HEK293 (cell line): ENCODE data around the gene MICU1.
A peak's percentile ranks its signal among the peaks of the same experiment; 100 is the strongest.

Source experiments
- CTCF ChIA-PET: fragments of 350-600 bp; formaldehyde crosslinking; extraction: SDS; loops from one replicate; lab custom pipeline; 2021; ENCODE audit warnings: antibody characterized with exemption; lab: Yijun Ruan, JAX
- POLR2A ChIA-PET: fragments of 300-600 bp; formaldehyde crosslinking; extraction: SDS; loops from one replicate; lab custom pipeline; 2020; ENCODE audit warnings: antibody characterized with exemption, inconsistent platforms; lab: Yijun Ruan, JAX
- H3K27ac ChIP-seq: fragments of 200-500 bp; sonication (Bioruptor generic); 2 replicates; pipeline ENCODE4 v1.5.1; 2014; ENCODE audit warnings: low read depth, low read length, control low read depth, inconsistent platforms; ENCODE audit errors: extremely low read depth
- H3K36me3 ChIP-seq, 2 experiments: fragments of 200-500 bp in 1 of 2; sonication (Bioruptor generic) in 1 of 2; 1 replicate in 1 of 2; 2 replicates in 1 of 2; pipeline ENCODE4 v1.5.1; 2014 to 2017; ENCODE audit warnings: inconsistent platforms in 2 of 2, low read length in 2 of 2; ENCODE audit not compliant: control insufficient read depth in 2 of 2, insufficient read depth in 1 of 2
- H3K4me1 ChIP-seq: fragments of 200-500 bp; sonication (Bioruptor generic); 2 replicates; pipeline ENCODE4 v1.5.1; 2014; ENCODE audit warnings: mild to moderate bottlenecking, low read length, inconsistent platforms; ENCODE audit not compliant: control insufficient read depth, insufficient read depth
- H3K4me3 ChIP-seq: 2 replicates; pipeline ENCODE4 v1.5.1; 2011; ENCODE audit warnings: low read depth, mild to moderate bottlenecking, control low read depth, low read length, moderate library complexity
- H3K9me3 ChIP-seq: fragments of 200-500 bp; sonication (Bioruptor generic); 2 replicates; pipeline ENCODE4 v1.5.1; 2014; ENCODE audit warnings: low read depth, low read length, inconsistent platforms; ENCODE audit not compliant: control insufficient read depth, insufficient read depth
- GLI2 ChIP-seq: fragments of 450-650 bp; formaldehyde crosslinking; IDR thresholded peaks from 2 replicates; pipeline ENCODE4; 2017; ENCODE audit warnings: missing biosample characterization, missing genetic modification characterization, low read depth, borderline replicate concordance
- GLIS1 ChIP-seq: fragments of 450-650 bp; formaldehyde crosslinking; IDR thresholded peaks from 2 replicates; pipeline ENCODE4 v1.5.1; 2016; ENCODE audit warnings: missing biosample characterization, missing genetic modification characterization
- HOXC10 ChIP-seq: sonication (generic); formaldehyde crosslinking; IDR thresholded peaks from 2 replicates; pipeline ENCODE4 v1.8.1; 2023; ENCODE audit warnings: mild to moderate bottlenecking, missing genetic modification reagents
- KLF7 ChIP-seq: fragments of 450-650 bp; formaldehyde crosslinking; IDR thresholded peaks from 2 replicates; pipeline ENCODE4 v1.5.1; 2016; ENCODE audit warnings: missing biosample characterization, missing genetic modification characterization, borderline replicate concordance
- MEIS1 ChIP-seq: sonication (generic); formaldehyde crosslinking; IDR thresholded peaks from 2 replicates; pipeline ENCODE4 v1.8.1; 2022; ENCODE audit warnings: missing genetic modification reagents, mild to moderate bottlenecking, borderline replicate concordance
- OSR2 ChIP-seq: fragments of 450-650 bp; formaldehyde crosslinking; IDR thresholded peaks from 2 replicates; pipeline ENCODE4 v1.5.1; 2016; ENCODE audit warnings: missing biosample characterization, missing genetic modification characterization
- SCRT2 ChIP-seq: fragments of 450-650 bp; formaldehyde crosslinking; IDR thresholded peaks from 2 replicates; pipeline ENCODE4 v1.5.1; 2016; ENCODE audit warnings: missing biosample characterization, missing genetic modification characterization
- ZEB2 ChIP-seq: fragments of 450-650 bp; formaldehyde crosslinking; IDR thresholded peaks from 2 replicates; pipeline ENCODE4 v1.5.1; 2016; ENCODE audit warnings: missing biosample characterization, missing genetic modification characterization
- ZFP3 ChIP-seq: fragments of 450-650 bp; formaldehyde crosslinking; IDR thresholded peaks from 2 replicates; pipeline ENCODE4 v1.5.1; 2016; ENCODE audit warnings: low read depth, missing biosample characterization, missing genetic modification characterization
- ZFP69B ChIP-seq: fragments of 450-650 bp; formaldehyde crosslinking; IDR thresholded peaks from 2 replicates; pipeline ENCODE4 v1.5.1; 2016; ENCODE audit warnings: missing biosample characterization, missing genetic modification characterization
- ZNF121 ChIP-seq: fragments of 450-650 bp; formaldehyde crosslinking; IDR thresholded peaks from 2 replicates; pipeline ENCODE4 v1.5.1; 2016; ENCODE audit warnings: missing biosample characterization, missing genetic modification characterization
- ZNF140 ChIP-seq: fragments of 450-650 bp; formaldehyde crosslinking; IDR thresholded peaks from 2 replicates; pipeline ENCODE4 v1.5.1; 2016; ENCODE audit warnings: missing biosample characterization, missing genetic modification characterization
- ZNF23 ChIP-seq: fragments of 450-650 bp; formaldehyde crosslinking; IDR thresholded peaks from 2 replicates; pipeline ENCODE4 v1.5.1; 2016; ENCODE audit warnings: missing biosample characterization, missing genetic modification characterization, borderline replicate concordance
- ZNF311 ChIP-seq: fragments of 450-650 bp; formaldehyde crosslinking; IDR thresholded peaks from 2 replicates; pipeline ENCODE4 v1.5.1; 2017; ENCODE audit warnings: missing biosample characterization, missing genetic modification characterization, borderline replicate concordance
- ZNF335 ChIP-seq: fragments of 450-650 bp; formaldehyde crosslinking; conservative IDR thresholded peaks from 2 replicates; pipeline ENCODE4 v1.5.1; 2016; ENCODE audit warnings: missing biosample characterization, missing genetic modification characterization
- ZNF416 ChIP-seq: fragments of 450-650 bp; formaldehyde crosslinking; IDR thresholded peaks from 2 replicates; pipeline ENCODE4 v1.5.1; 2016; ENCODE audit warnings: missing biosample characterization, missing genetic modification characterization
- ZNF544 ChIP-seq: fragments of 450-650 bp; formaldehyde crosslinking; IDR thresholded peaks from 2 replicates; pipeline ENCODE4 v1.5.0; 2017; ENCODE audit warnings: missing biosample characterization, missing genetic modification characterization
- ZNF596 ChIP-seq: fragments of 450-650 bp; IDR thresholded peaks from 2 replicates; pipeline ENCODE4 v1.5.0; 2018; ENCODE audit warnings: missing biosample characterization, mild to moderate bottlenecking, missing genetic modification characterization, moderate library complexity
- ZNF747 ChIP-seq: fragments of 450-650 bp; formaldehyde crosslinking; IDR thresholded peaks from 2 replicates; pipeline ENCODE4 v1.5.1; 2016; ENCODE audit warnings: missing biosample characterization, missing genetic modification characterization
- ZNF76 ChIP-seq: fragments of 450-650 bp; formaldehyde crosslinking; IDR thresholded peaks from 2 replicates; pipeline ENCODE4; 2016; ENCODE audit warnings: low read depth, missing biosample characterization, missing genetic modification characterization, borderline replicate concordance
- TF ChIP-seq, protein P1 (sequence below): fragments of 450-650 bp; formaldehyde crosslinking; IDR thresholded peaks from 2 replicates; pipeline ENCODE4 v1.5.1; 2017; ENCODE audit warnings: missing biosample characterization, missing genetic modification characterization
- TF ChIP-seq, protein P2 (sequence below): fragments of 450-650 bp; formaldehyde crosslinking; IDR thresholded peaks from 2 replicates; pipeline ENCODE4 v1.5.1; 2016; ENCODE audit warnings: missing biosample characterization, missing genetic modification characterization
- TF ChIP-seq, protein P3 (sequence below): fragments of 450-650 bp; formaldehyde crosslinking; IDR thresholded peaks from 2 replicates; pipeline ENCODE4 v1.5.1; 2016; ENCODE audit warnings: missing biosample characterization, missing genetic modification characterization
- TF ChIP-seq, protein P4 (sequence below): fragments of 450-650 bp; formaldehyde crosslinking; conservative IDR thresholded peaks from 2 replicates; pipeline ENCODE4 v1.5.1; 2016; ENCODE audit warnings: low read depth, missing biosample characterization, missing genetic modification characterization
- TF ChIP-seq, protein P5 (sequence below): fragments of 450-650 bp; formaldehyde crosslinking; IDR thresholded peaks from 2 replicates; pipeline ENCODE4 v1.5.1; 2017; ENCODE audit warnings: missing biosample characterization, mild to moderate bottlenecking, missing genetic modification characterization, moderate library complexity

MICU1 gene

DNA sequence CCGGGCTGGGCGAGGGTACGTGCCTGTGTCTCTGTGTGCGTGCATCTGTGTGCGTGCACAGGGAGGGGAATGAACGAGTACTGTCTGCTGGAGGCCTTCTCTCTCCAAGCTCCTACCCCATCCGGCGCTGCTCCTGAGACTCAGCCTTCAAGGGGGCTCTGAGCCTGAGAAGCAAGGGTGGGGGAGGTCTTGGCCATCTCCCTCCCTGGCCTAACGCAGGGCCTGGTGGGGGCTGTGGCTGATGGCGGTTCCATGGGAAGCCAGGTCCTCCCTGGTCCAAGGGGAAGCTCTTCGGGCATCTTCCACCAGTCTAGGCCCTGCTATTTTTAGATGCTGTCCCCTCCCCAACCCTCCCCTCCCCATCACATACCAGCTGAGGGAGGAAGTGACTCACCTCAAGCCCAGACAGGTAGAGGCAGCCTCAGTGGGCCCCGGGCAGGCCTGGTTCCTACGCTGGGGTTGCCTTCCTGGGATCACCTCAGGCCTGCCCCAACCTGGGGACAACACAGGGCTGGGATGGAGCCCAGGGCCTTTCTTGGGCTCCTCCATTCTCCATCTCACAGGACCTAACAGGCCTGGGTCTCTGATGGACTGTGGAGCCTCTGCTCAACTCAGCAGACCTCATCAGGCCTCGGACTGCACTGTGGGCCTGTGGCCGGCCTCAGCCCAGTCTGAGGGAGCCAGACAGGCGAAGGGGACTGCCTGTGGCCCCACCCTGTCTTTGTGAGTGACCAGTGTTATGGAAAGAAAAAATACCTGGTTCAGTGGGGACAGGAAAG lies 303.4 kb downstream of the MICU1 start (continued):
- TF ChIP-seq MEIS1 (CRISPR knock-in tag): no peak
- TF ChIP-seq, protein P1, sequence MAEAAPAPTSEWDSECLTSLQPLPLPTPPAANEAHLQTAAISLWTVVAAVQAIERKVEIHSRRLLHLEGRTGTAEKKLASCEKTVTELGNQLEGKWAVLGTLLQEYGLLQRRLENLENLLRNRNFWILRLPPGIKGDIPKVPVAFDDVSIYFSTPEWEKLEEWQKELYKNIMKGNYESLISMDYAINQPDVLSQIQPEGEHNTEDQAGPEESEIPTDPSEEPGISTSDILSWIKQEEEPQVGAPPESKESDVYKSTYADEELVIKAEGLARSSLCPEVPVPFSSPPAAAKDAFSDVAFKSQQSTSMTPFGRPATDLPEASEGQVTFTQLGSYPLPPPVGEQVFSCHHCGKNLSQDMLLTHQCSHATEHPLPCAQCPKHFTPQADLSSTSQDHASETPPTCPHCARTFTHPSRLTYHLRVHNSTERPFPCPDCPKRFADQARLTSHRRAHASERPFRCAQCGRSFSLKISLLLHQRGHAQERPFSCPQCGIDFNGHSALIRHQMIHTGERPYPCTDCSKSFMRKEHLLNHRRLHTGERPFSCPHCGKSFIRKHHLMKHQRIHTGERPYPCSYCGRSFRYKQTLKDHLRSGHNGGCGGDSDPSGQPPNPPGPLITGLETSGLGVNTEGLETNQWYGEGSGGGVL (tag by site-specific recombination): peak; percentile 46
- TF ChIP-seq ZNF311 (tag by site-specific recombination): no peak
- no peak for TF ChIP-seq ZNF121 (tag by site-specific recombination)
- 0 out of 2 replicates have a peak, but pooled peaks have one; percentile 5 for TF ChIP-seq GLIS1 (tag by site-specific recombination)
- TF ChIP-seq, protein P2, sequence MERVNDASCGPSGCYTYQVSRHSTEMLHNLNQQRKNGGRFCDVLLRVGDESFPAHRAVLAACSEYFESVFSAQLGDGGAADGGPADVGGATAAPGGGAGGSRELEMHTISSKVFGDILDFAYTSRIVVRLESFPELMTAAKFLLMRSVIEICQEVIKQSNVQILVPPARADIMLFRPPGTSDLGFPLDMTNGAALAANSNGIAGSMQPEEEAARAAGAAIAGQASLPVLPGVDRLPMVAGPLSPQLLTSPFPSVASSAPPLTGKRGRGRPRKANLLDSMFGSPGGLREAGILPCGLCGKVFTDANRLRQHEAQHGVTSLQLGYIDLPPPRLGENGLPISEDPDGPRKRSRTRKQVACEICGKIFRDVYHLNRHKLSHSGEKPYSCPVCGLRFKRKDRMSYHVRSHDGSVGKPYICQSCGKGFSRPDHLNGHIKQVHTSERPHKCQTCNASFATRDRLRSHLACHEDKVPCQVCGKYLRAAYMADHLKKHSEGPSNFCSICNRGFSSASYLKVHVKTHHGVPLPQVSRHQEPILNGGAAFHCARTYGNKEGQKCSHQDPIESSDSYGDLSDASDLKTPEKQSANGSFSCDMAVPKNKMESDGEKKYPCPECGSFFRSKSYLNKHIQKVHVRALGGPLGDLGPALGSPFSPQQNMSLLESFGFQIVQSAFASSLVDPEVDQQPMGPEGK (tag by site-specific recombination): peak; percentile 63
- no peak for TF ChIP-seq ZFP3 (tag by site-specific recombination)
- TF ChIP-seq ZFP69B (tag by site-specific recombination): peak; percentile 55; the same call in 1 of the 2 replicates
- TF ChIP-seq ZNF76: no peak
- TF ChIP-seq ZNF140 (tag by site-specific recombination): no peak
- no peak for TF ChIP-seq GLI2 (tag by site-specific recombination)
- TF ChIP-seq OSR2: no peak

DNA sequence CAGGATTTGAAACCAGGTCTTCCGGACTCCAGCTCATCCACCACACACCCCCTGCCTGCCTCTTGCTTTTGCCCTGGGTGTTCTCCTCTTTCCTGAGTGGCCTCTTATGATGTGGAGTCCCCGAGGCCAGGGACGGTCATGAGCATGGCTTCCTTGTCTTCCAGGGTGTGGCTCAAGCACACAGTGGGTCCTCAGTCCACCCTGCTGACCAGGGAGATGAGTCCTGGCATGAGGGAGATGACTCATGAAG lies 303.9 kb downstream of the MICU1 start:
- no peaks in the 10 kb centered on the region for H3K9me3 ChIP-seq
- peaks cover 21% of the 10 kb centered on the region for H3K4me1 ChIP-seq
- no peaks in the 10 kb centered on the region for H3K36me3 ChIP-seq
- ChIA-PET POLR2A (interaction anchor here (0.6 to 5.5 kb wide), 6 partner anchors 10 to 106 kb away, joined by 3 to 110 read pairs (median 10); partner anchors contain the start of genes ANAPC16, ASCC1 and DDIT4), CTCF (interaction anchor here (0.7 to 1.9 kb wide), 5 partner anchors 10 to 196 kb away, joined by 3 to 7 read pairs (median 6); no protein-coding TSS in a partner anchor)
- H3K4me3 ChIP-seq: no peak overlapping the region
- peak overlapping the region; percentile 10; the same call in 1 of the 2 replicates for H3K27ac ChIP-seq
- TF ChIP-seq, protein P3, sequence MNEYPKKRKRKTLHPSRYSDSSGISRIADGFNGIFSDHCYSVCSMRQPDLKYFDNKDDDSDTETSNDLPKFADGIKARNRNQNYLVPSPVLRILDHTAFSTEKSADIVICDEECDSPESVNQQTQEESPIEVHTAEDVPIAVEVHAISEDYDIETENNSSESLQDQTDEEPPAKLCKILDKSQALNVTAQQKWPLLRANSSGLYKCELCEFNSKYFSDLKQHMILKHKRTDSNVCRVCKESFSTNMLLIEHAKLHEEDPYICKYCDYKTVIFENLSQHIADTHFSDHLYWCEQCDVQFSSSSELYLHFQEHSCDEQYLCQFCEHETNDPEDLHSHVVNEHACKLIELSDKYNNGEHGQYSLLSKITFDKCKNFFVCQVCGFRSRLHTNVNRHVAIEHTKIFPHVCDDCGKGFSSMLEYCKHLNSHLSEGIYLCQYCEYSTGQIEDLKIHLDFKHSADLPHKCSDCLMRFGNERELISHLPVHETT: no peak
- TF ChIP-seq, protein P4, sequence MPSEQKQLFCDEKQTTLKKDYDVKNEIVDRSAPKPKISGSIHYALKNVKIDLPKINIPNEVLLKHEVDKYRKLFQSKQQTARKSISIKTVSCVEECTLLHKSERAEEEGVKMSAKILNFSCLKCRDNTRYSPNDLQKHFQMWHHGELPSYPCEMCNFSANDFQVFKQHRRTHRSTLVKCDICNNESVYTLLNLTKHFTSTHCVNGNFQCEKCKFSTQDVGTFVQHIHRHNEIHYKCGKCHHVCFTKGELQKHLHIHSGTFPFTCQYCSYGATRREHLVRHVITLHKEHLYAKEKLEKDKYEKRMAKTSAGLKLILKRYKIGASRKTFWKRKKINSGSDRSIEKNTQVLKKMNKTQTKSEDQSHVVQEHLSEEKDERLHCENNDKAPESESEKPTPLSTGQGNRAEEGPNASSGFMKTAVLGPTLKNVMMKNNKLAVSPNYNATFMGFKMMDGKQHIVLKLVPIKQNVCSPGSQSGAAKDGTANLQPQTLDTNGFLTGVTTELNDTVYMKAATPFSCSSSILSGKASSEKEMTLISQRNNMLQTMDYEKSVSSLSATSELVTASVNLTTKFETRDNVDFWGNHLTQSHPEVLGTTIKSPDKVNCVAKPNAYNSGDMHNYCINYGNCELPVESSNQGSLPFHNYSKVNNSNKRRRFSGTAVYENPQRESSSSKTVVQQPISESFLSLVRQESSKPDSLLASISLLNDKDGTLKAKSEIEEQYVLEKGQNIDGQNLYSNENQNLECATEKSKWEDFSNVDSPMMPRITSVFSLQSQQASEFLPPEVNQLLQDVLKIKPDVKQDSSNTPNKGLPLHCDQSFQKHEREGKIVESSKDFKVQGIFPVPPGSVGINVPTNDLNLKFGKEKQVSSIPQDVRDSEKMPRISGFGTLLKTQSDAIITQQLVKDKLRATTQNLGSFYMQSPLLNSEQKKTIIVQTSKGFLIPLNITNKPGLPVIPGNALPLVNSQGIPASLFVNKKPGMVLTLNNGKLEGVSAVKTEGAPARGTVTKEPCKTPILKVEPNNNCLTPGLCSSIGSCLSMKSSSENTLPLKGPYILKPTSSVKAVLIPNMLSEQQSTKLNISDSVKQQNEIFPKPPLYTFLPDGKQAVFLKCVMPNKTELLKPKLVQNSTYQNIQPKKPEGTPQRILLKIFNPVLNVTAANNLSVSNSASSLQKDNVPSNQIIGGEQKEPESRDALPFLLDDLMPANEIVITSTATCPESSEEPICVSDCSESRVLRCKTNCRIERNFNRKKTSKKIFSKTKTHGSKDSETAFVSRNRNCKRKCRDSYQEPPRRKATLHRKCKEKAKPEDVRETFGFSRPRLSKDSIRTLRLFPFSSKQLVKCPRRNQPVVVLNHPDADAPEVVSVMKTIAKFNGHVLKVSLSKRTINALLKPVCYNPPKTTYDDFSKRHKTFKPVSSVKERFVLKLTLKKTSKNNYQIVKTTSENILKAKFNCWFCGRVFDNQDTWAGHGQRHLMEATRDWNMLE (tag by site-specific recombination): no peak
- TF ChIP-seq ZNF596 (no peak), ZNF140 (tag by site-specific recombination) (no peak), HOXC10 (CRISPR knock-in tag) (no peak), SCRT2 (tag by site-specific recombination) (no peak), ZNF23 (tag by site-specific recombination) (no peak), KLF7 (tag by site-specific recombination) (no peak), ZNF335 (tag by site-specific recombination) (no peak), ZNF416 (tag by site-specific recombination) (no peak), GLIS1 (tag by site-specific recombination) (no peak), ZEB2 (no peak), ZNF544 (tag by site-specific recombination) (no peak), ZNF747 (tag by site-specific recombination) (no peak)
- TF ChIP-seq, protein P5, sequence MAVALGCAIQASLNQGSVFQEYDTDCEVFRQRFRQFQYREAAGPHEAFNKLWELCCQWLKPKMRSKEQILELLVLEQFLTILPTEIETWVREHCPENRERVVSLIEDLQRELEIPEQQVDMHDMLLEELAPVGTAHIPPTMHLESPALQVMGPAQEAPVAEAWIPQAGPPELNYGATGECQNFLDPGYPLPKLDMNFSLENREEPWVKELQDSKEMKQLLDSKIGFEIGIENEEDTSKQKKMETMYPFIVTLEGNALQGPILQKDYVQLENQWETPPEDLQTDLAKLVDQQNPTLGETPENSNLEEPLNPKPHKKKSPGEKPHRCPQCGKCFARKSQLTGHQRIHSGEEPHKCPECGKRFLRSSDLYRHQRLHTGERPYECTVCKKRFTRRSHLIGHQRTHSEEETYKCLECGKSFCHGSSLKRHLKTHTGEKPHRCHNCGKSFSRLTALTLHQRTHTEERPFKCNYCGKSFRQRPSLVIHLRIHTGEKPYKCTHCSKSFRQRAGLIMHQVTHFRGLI: no peak
